Transverse colon (tissue), 4 donors: ENCODE results near the gene PHLDB2.

ENCODE experiments used
- CTCF ChIP-seq, 5 experiments: fragments of 200-600 bp in 3 of 5; fragments of 450-650 bp in 2 of 5; sonication (generic) in 3 of 5; IDR thresholded peaks; 1 replicate in 2 of 5; 2 replicates in 3 of 5; pipeline ENCODE4 v1.5.1; 2016 to 2017; ENCODE audit warnings: antibody characterized with exemption in 5 of 5, inconsistent platforms in 3 of 5, mild to moderate bottlenecking in 2 of 5, moderate library complexity in 1 of 5
- POLR2A ChIP-seq: fragments of 450-650 bp; IDR thresholded peaks from one replicate; pipeline ENCODE4 v1.6.1; 2016; ENCODE audit warnings: antibody characterized with exemption, mild to moderate bottlenecking, moderate library complexity
- POLR2AphosphoS5 ChIP-seq, 3 donors: sonication (generic); formaldehyde crosslinking; IDR thresholded peaks; one replicate each; pipeline ENCODE4 v1.6.1; 2016; ENCODE audit warnings: antibody characterized with exemption in 3 of 3

- no peak for TF ChIP-seq POLR2AphosphoS5 (IDR thresholded peaks at IDR 0.05)
- no peak for TF ChIP-seq CTCF (IDR thresholded peaks at IDR 0.05)
- TF ChIP-seq POLR2A, result no peak
Observed at GRCh38 chr3:111972891-111973290, 113.8 kb downstream of the PHLDB2 start.
